ENCODE results near the gene PIM2. TPM values are rescaled to one million over a fixed set of nuclear protein-coding genes. Genes with fewer than 3 reads are reported as not detected.

The PIM2 gene
- total RNA-seq, 1 donor from 2014 or later = 11.5 TPM

DNA sequence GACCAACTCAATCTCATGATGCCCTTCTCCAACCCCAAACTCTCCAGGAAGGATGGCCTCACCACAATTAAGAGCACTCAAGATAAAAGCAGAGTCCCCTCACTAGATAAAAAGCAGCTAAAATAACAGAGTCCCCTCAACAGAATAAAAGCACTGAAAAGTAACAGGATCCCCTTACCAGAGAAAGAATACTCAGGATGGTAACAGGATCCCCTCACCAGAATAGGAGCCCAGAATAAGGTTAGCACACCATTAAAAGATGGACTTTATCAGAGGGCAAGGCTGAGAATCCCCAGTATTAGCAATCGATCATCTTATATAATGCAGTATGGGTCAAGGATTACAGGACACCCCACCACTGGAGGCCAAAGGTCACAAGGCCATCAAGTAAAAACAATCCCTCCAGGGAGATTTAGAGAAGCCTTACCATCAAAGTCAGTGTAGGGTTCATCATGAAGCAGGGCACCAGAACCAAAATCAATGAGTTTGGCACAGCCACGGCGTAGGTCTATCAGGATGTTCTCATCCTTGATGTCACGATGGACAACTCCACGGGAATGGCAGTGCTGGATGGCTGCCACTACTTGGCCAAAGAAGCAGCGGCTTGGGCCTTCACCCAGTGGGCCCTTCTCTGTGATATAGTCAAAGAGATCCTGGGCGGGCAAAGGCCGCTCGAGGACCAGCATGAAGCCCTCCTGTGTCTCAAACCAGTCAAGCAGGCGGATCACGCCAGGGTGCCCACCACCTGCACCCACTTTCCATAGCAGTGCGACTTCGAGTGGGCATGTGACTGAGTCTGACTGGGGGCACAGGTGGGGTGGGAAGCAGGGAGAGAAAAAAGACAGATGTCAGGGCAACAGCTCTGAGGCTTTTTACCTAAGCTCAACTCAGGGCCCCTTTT lies 4.0 kb downstream of the PIM2 start:
- peaks cover 15% of the 10 kb centered on the region for H3K4me1 ChIP-seq

DNA sequence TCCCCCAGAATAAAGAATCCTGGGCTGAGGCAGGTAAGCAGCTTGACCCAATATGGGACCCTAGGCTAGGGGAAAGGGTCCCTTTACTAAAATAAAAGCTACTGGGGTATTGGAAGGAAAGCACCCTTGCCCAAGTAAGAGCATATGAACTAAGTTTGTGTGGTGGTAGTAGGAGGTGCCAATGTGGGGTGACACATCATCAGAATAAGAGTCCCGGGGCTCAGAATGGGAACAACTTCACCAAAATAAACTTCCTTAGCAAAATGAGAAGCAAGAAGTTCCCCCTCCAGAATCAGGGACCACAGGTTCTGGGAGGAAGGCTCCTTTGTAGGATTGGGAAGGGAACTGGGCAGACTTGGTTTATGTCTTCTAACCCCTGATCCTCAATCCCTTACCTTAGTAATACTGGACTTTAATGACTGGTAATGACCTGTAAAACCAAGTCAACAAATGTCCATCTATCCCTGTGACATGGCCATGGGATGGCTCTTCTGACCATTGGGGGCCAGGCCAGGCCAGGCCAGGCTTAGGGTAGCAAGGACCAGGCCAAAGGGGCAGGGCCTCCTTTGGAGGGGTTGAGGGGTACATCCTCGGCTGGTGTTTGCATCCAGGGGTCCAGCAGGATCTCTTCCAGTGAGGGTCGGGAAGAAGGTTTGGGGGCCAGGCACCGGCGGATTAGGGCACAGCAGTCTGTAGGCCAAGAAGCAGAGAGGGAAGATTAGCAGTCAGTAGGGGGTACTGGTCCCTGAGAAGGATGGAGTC lies 5.0 kb downstream of the PIM2 start:
- Histone ChIP-seq H3K9me3 (no peaks in the 10 kb centered on the region), H3K36me3 (no peaks in the 10 kb centered on the region), H3K4me1 (peaks cover 11% of the 10 kb centered on the region), H3K27ac (no peak overlapping the region), H3K4me3 (no peak overlapping the region), H3K27me3 (no peaks in the 10 kb centered on the region)
- TF ChIP-seq, protein P1, sequence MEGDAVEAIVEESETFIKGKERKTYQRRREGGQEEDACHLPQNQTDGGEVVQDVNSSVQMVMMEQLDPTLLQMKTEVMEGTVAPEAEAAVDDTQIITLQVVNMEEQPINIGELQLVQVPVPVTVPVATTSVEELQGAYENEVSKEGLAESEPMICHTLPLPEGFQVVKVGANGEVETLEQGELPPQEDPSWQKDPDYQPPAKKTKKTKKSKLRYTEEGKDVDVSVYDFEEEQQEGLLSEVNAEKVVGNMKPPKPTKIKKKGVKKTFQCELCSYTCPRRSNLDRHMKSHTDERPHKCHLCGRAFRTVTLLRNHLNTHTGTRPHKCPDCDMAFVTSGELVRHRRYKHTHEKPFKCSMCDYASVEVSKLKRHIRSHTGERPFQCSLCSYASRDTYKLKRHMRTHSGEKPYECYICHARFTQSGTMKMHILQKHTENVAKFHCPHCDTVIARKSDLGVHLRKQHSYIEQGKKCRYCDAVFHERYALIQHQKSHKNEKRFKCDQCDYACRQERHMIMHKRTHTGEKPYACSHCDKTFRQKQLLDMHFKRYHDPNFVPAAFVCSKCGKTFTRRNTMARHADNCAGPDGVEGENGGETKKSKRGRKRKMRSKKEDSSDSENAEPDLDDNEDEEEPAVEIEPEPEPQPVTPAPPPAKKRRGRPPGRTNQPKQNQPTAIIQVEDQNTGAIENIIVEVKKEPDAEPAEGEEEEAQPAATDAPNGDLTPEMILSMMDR (IDR thresholded peaks at IDR 0.05) = no peak
- no peak for TF ChIP-seq POLR2AphosphoS5 (IDR thresholded peaks at IDR 0.05; ENCODE audit: insufficient read depth in 1 of 2, low read depth in 1 of 2)
- TF ChIP-seq POLR2A (IDR thresholded peaks at IDR 0.05) = no peak
- no peak for DNase-seq (ENCODE audit: extremely low spot score in 2 of 2)
- intact Hi-C loops (cut with DNase I) = no loop called here

More for the DNA sequence above, 4.0 kb downstream of the PIM2 start:
- no peaks in the 10 kb centered on the region for H3K27me3 ChIP-seq
- TF ChIP-seq POLR2AphosphoS5 (IDR thresholded peaks at IDR 0.05; ENCODE audit: insufficient read depth in 1 of 2, low read depth in 1 of 2) (no peak), POLR2A (IDR thresholded peaks at IDR 0.05) (no peak)
- TF ChIP-seq, protein P1 (IDR thresholded peaks at IDR 0.05) = no peak
- intact Hi-C loops (cut with DNase I) = no loop called here
- H3K4me3 ChIP-seq = no peak overlapping the region
- no peaks in the 10 kb centered on the region for H3K36me3 ChIP-seq
- H3K27ac ChIP-seq = no peak overlapping the region
- H3K9me3 ChIP-seq = no peaks in the 10 kb centered on the region
- no peak for DNase-seq (ENCODE audit: extremely low spot score in 2 of 2)

DNA sequence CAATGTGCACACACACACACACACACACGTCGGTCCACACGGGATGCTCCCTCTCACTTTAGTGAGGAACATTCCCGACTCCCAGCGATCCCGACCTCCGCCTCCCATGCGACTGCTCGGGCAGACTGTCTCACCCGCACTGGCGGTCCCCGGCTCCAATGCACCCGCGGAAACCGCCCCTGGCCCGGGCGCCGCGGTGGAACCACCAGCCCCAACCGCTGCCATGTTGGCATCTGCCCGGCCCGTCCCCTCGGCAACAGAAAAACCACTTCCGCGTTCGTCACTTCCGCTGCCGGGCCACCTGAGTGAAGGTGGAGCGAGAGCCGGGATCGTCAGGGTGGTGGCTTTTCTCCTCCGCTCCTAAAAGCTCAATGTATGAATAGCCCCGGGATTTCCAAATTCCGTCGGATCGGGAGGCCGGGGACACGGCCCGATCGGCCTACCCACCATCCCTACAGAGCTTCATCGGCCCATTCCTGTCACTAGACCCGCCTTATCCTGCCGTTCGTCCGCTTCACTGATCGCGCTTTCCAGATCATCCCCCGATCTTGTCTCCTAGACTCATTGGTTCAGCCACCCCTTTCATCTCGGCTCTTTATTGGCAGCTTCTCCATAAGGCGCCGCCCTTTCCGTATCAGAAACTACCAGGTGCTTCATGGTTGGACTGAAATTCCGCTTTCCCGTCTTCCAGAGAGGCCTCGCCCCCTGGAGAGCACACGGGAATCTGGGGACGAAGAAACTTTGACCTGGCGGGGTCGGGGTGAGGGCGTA lies 7.2 kb downstream of the PIM2 start, which contains the start of gene SLC35A2:
SLC35A2 (minus strand) TSS at position 235 of the 771 bp plus-strand sequence; CDS start at position 225, 10 bp downstream.
- peak within 1 kb of the TSS; percentile 57 to 60 for H3K4me3 ChIP-seq
- H3K27ac ChIP-seq = peak within 1 kb of the TSS; percentile 65
- H3K36me3 ChIP-seq = no peaks in the 10 kb centered on the region
- no peaks in the 10 kb centered on the region for H3K27me3 ChIP-seq
- H3K9me3 ChIP-seq = no peaks in the 10 kb centered on the region
- intact Hi-C loops (cut with DNase I) = no loop called here
- peak in 1 of 2 donors; percentile 48 for TF ChIP-seq POLR2A (IDR thresholded peaks at IDR 0.05)
- peak; percentile 22 to 85 for TF ChIP-seq POLR2AphosphoS5 (IDR thresholded peaks at IDR 0.05; ENCODE audit: insufficient read depth in 1 of 2, low read depth in 1 of 2)
- TF ChIP-seq, protein P1 (IDR thresholded peaks at IDR 0.05) = no peak
- peaks cover 11% of the 10 kb centered on the region for H3K4me1 ChIP-seq
- DNase-seq (ENCODE audit: extremely low spot score in 2 of 2) = no peak

DNA sequence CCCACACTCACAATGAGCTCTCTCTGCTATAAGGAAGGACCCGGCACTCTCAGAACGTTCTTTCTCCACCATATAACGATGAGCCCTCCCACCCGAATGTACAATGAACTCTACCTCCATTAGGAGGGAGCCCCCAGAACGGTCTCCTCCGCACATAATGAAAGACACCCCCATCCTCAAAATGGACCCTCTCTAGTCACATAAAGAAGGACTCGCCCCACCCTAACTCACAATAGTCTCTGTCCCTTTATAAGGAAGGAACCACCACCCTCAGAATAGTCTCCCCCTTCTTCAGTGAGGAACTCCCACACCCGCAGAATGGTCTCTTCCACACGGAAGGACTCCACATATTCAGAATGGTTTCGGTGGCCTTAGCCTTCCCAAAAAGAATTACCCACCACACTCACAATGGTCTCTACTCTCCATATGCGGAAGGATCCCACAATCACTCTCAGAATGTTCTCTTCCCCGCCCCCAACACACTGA lies 7.9 kb downstream of the PIM2 start:
- H3K9me3 ChIP-seq = no peaks in the 10 kb centered on the region
- peak overlapping the region; percentile 65 for H3K27ac ChIP-seq
- no peaks in the 10 kb centered on the region for H3K27me3 ChIP-seq
- H3K36me3 ChIP-seq = no peaks in the 10 kb centered on the region
- TF ChIP-seq POLR2A (IDR thresholded peaks at IDR 0.05) (no peak), POLR2AphosphoS5 (IDR thresholded peaks at IDR 0.05; ENCODE audit: insufficient read depth in 1 of 2, low read depth in 1 of 2) (no peak)
- TF ChIP-seq, protein P1 (IDR thresholded peaks at IDR 0.05) = no peak
- peaks cover 11% of the 10 kb centered on the region for H3K4me1 ChIP-seq
- peak overlapping the region; percentile 57 to 60 for H3K4me3 ChIP-seq
- intact Hi-C loops (cut with DNase I) = no loop called here
- no peak for DNase-seq (ENCODE audit: extremely low spot score in 2 of 2)
